C4-2B (cell line): ENCODE measurements around the gene CNGB1.
A peak's percentile ranks its signal among the peaks of the same experiment; 100 is the strongest.

ENCODE experiments used
- H3K27ac ChIP-seq: fragments of 450-650 bp; 2 replicates; pipeline ENCODE4 v1.5.1; 2017
- CTCF ChIP-seq: fragments of 450-650 bp; conservative IDR thresholded peaks from 2 replicates; pipeline ENCODE4 v1.5.1; 2017; ENCODE audit warnings: mild to moderate bottlenecking
- ZFX ChIP-seq: fragments of 450-650 bp; IDR thresholded peaks from 2 replicates; pipeline ENCODE4 v1.6.1; 2017

The CNGB1 gene

GRCh38 chr16:57970970-57971369 lies at the start of gene CNGB1:
CNGB1 (minus strand) TSS chr16:57971128; CDS start chr16:57967286, 3,842 bp downstream.
- no peak within 1 kb of the TSS for H3K27ac ChIP-seq
- TF ChIP-seq CTCF, result no peak

GRCh38 chr16:58019866-58020538 lies 49.1 kb upstream of the CNGB1 start:
- no peak overlapping the region for H3K27ac ChIP-seq
- TF ChIP-seq CTCF (no peak), ZFX (no peak)

- H3K27ac ChIP-seq, result no peak overlapping the region
- no peak for TF ChIP-seq ZFX
- peak; percentile 17; the same call in 1 of the 2 replicates for TF ChIP-seq CTCF
Observed at GRCh38 chr16:58018803-58019202, 47.9 kb upstream of the CNGB1 start.

- H3K27ac ChIP-seq, result 0 out of 2 replicates have a peak overlapping the region, but pooled peaks have one; percentile 15
- TF ChIP-seq CTCF (no peak), ZFX (no peak)
Observed at GRCh38 chr16:58016840-58017446, 46.0 kb upstream of the CNGB1 start.

- H3K27ac ChIP-seq, result no peak overlapping the region
- TF ChIP-seq ZFX, result no peak
- TF ChIP-seq CTCF, result no peak
Observed at GRCh38 chr16:58013201-58013956, 42.5 kb upstream of the CNGB1 start.

- H3K27ac ChIP-seq, result no peak overlapping the region
- TF ChIP-seq ZFX (no peak), CTCF (no peak)
Observed at GRCh38 chr16:58012481-58012880, 41.6 kb upstream of the CNGB1 start.

- TF ChIP-seq ZFX (no peak), CTCF (no peak)
- H3K27ac ChIP-seq, result no peak overlapping the region
Observed at GRCh38 chr16:58011652-58012051, 40.7 kb upstream of the CNGB1 start.
